OCI-LY3 (cell line): ENCODE measurements around the gene FLNB.

Experiments used
- EZH2phosphoT487 ChIP-seq: fragments of 200-600 bp; shearing (Covaris generic); IDR thresholded peaks from 2 replicates; pipeline ENCODE4 v1.6.1; 2018; ENCODE audit warnings: antibody characterized with exemption, mixed run types, low read depth
- TF ChIP-seq, protein P1 (sequence below): fragments of 200-600, 300-600 bp; sonication (generic); IDR thresholded peaks from 2 replicates; pipeline ENCODE4 v1.5.1; 2014; ENCODE audit warnings: antibody characterized with exemption, low read length, low read depth

GRCh38 chr3:58063022-58063815 lies 55.0 kb downstream of the FLNB start:
- TF ChIP-seq, protein P1, sequence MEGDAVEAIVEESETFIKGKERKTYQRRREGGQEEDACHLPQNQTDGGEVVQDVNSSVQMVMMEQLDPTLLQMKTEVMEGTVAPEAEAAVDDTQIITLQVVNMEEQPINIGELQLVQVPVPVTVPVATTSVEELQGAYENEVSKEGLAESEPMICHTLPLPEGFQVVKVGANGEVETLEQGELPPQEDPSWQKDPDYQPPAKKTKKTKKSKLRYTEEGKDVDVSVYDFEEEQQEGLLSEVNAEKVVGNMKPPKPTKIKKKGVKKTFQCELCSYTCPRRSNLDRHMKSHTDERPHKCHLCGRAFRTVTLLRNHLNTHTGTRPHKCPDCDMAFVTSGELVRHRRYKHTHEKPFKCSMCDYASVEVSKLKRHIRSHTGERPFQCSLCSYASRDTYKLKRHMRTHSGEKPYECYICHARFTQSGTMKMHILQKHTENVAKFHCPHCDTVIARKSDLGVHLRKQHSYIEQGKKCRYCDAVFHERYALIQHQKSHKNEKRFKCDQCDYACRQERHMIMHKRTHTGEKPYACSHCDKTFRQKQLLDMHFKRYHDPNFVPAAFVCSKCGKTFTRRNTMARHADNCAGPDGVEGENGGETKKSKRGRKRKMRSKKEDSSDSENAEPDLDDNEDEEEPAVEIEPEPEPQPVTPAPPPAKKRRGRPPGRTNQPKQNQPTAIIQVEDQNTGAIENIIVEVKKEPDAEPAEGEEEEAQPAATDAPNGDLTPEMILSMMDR = no peak
- no peak for TF ChIP-seq EZH2phosphoT487
